DMS153 treated with DMSO at 0.1 percent for 48 hours (cell line): Measurements from ENCODE around the gene GET4.
"Not testable (repeated sequence)": the region's sequence is repeated elsewhere in the genome, so short reads cannot be mapped to it uniquely, and the experiment has no call there.

ENCODE experiments used
- DNase-seq: peaks from one replicate; lab custom pipeline; 2025; ENCODE audit not compliant: unreplicated experiment; lab: John Stamatoyannopoulos, UW

The GET4 gene

GRCh38 chr7:913736-914520 lies 37.6 kb downstream of the GET4 start:
- no peak for DNase-seq

- no peak for DNase-seq
Observed at GRCh38 chr7:914521-915194, 38.3 kb downstream of the GET4 start.

GRCh38 chr7:915291-916218 lies 39.2 kb downstream of the GET4 start:
- DNase-seq = no peak

GRCh38 chr7:916291-916941 lies 40.1 kb downstream of the GET4 start:
- no peak for DNase-seq

- no peak for DNase-seq
Observed at GRCh38 chr7:917255-918117, 41.1 kb downstream of the GET4 start.

- no peak for DNase-seq
Observed at GRCh38 chr7:918118-918425, 41.7 kb downstream of the GET4 start.

GRCh38 chr7:918441-919113 lies 42.2 kb downstream of the GET4 start:
- DNase-seq = no peak

GRCh38 chr7:919114-919442 lies 42.7 kb downstream of the GET4 start:
- DNase-seq = no peak

- no peak for DNase-seq
Observed at GRCh38 chr7:919924-920341, 43.6 kb downstream of the GET4 start.

- DNase-seq = no peak
Observed at GRCh38 chr7:920351-921070, 44.2 kb downstream of the GET4 start.

GRCh38 chr7:921071-921461 lies 44.7 kb downstream of the GET4 start:
- no peak for DNase-seq

- DNase-seq = no peak
Observed at GRCh38 chr7:921581-922333, 45.4 kb downstream of the GET4 start.

GRCh38 chr7:922334-923107 lies 46.2 kb downstream of the GET4 start:
- DNase-seq = no peak

- DNase-seq = peak; percentile 82
Observed at GRCh38 chr7:923108-924041, 47.0 kb downstream of the GET4 start.

- not testable (repeated sequence) for DNase-seq
Observed at GRCh38 chr7:924042-924441, 47.7 kb downstream of the GET4 start.

- DNase-seq = no peak
Observed at GRCh38 chr7:924541-925231, 48.3 kb downstream of the GET4 start.
